Lower leg skin (tissue), 3 donors: ENCODE data around the gene PADI4.

Source experiments
- CTCF ChIP-seq, 3 donors: fragments of 450-650 bp; IDR thresholded peaks; one replicate each; pipeline ENCODE4 v1.5.1; 2016; ENCODE audit warnings: antibody characterized with exemption in 3 of 3, mild to moderate bottlenecking in 3 of 3, moderate library complexity in 2 of 3
- POLR2A ChIP-seq, 2 donors: fragments of 450-650 bp; IDR thresholded peaks; one replicate each; pipeline ENCODE4 v1.6.1; 2016 to 2017; ENCODE audit warnings: antibody characterized with exemption in 2 of 2, mild to moderate bottlenecking in 1 of 2, moderate library complexity in 1 of 2

GRCh38 chr1:17358557-17358956 is 50.6 kb downstream of the PADI4 start:
- TF ChIP-seq POLR2A (IDR thresholded peaks at IDR 0.05) (no peak), CTCF (IDR thresholded peaks at IDR 0.05) (no peak)
